Heart left ventricle (tissue), 16 donors: ENCODE data around the gene KCNMA1. TPM values are rescaled to one million over a fixed set of nuclear protein-coding genes. Genes with fewer than 3 reads are reported as not detected.

Experiments used
- ATAC-seq, 4 donors: fragments of 200-7000 bp; cut with Tn5 transposase; one replicate each; pipeline ENCODE4 v1.9.1; 2020 to 2022; ENCODE audit warnings: moderate library complexity in 4 of 4, mild to moderate bottlenecking in 3 of 4, moderate number of reproducible peaks in 1 of 4
- DNase-seq, 5 donors: peaks; one replicate each; pipeline ENCODE4 v3.0.0-alpha.2; 2020
- H3K27ac ChIP-seq, 12 donors: fragments of 200-600 bp; sonication (generic) in 4 of 12; one replicate each; pipeline versions ENCODE4 v1.5.0 to v1.8.0; 2016 to 2022; ENCODE audit warnings: mild to moderate bottlenecking in 2 of 12
- H3K27me3 ChIP-seq, 9 donors: fragments of 200-600 bp; sonication (generic) in 2 of 9; one replicate each; pipeline versions ENCODE4 v1.5.1 to v1.8.0; 2016 to 2022; ENCODE audit warnings: mild to moderate bottlenecking in 3 of 9
- H3K36me3 ChIP-seq, 9 donors: fragments of 200-600 bp; sonication (generic) in 2 of 9; one replicate each; pipeline versions ENCODE4 v1.5.0 to v1.8.0; 2018 to 2022; ENCODE audit warnings: mild to moderate bottlenecking in 2 of 9
- H3K4me1 ChIP-seq, 12 donors: fragments of 200-600 bp; sonication (generic) in 4 of 12; one replicate each; pipeline versions ENCODE4 v1.5.0 to v1.8.0; 2016 to 2022; ENCODE audit warnings: mild to moderate bottlenecking in 3 of 12
- H3K4me3 ChIP-seq, 12 donors: fragments of 200-600 bp; sonication (generic) in 4 of 12; one replicate each; pipeline versions ENCODE4 v1.5.0 to v1.8.0; 2017 to 2022; ENCODE audit warnings: mild to moderate bottlenecking in 9 of 12, moderate library complexity in 4 of 12
- H3K9me3 ChIP-seq, 12 donors: fragments of 200-600 bp; sonication (generic) in 4 of 12; one replicate each; pipeline versions ENCODE4 v1.5.0 to v1.8.0; 2016 to 2022; ENCODE audit warnings: mild to moderate bottlenecking in 1 of 12
- POLR2A ChIP-seq, 2 donors: fragments of 450-650 bp; IDR thresholded peaks; one replicate each; pipeline ENCODE4 v1.6.1; 2017; ENCODE audit warnings: antibody characterized with exemption in 2 of 2, mild to moderate bottlenecking in 2 of 2, moderate library complexity in 2 of 2
- WGBS, 4 donors: extraction: QIAGEN DNeasy Blood & Tissue Kit in 2 of 4; methylation state at CpG; one replicate each; pipeline versions ENCODE4 v1.1.5 to v1.1.7; 2013 to 2018; 5-methylcytosine and 5-hydroxymethylcytosine counted together
- intact Hi-C, 10 donors: fragments of 100-400 bp; cut with DNase I; formaldehyde crosslinking; loops; one replicate each; pipeline versions ENCODE4 v1.11.1 to v1.14.2; 2022
- polyA plus RNA-seq, 2 donors: library from polyadenylated mRNA; stranded (reverse); fragments of 200-250 nt; gene quantifications; one replicate each; pipeline ENCODE4 v1.2.3, GENCODE V29; 2013
- total RNA-seq, 9 donors: library from RNA; depleted of rRNA in 2 of 9; stranded (reverse); fragments of >200 nt in 2 of 9; fragmentation: NEBNext Ultra II Directional in 3 of 9; extraction: Animal tissue kit (Norgen Biotek cat#: 25700) in 3 of 9; gene quantifications; one replicate each; pipeline versions ENCODE4 v1.1.0 to v1.2.4, GENCODE V29; 2016 to 2023
- TF ChIP-seq, protein P1 (sequence below), 12 donors: fragments of 200-600 bp; sonication (generic) in 4 of 12; IDR thresholded peaks; one replicate each; pipeline versions ENCODE4 v1.5.0 to v1.8.0; 2018 to 2022; ENCODE audit warnings: antibody characterized with exemption in 12 of 12, mild to moderate bottlenecking in 5 of 12
- donor health status: ischemic (EF 13 %, LVEDD 7.1; RV severe dilation, severe dysfunction).
- donor health status: healthy with polysubstance abuse.
- donor health status: DM: no; HTN: yes; CAD: no.
- donor health status: DM: no; HTN: no; CAD: no.
- donor health status: ischemic (EF 25% LVEDD 6.9; RV normal size, moderate dysfunction).
- donor health status: ischemic (EF 25% LVEDD 5.7; RV mildly dilated, moderate dysfunction).
- donor health status: healthy.
- donor health status: DM: yes; HTN: yes; CAD: no.
- donor health status: ischemic (EF 35%, LVEDD 5.7; RV mildly dilated, moderate dysfunction).
- donor health status: nonischemic (EF 11% LVEDD 7.7; RV severe dilation, severe dysfunction).
- donor health status: DM: yes; HTN: yes; CAD: no.
- donor health status: PGD.
- donor health status: ischemic (EF 29% LVEDD 5.4; RV normal size, mild dysfunction).
- donor health status: nonischemic (EF 23%, LVEDD 6.1; RV moderate dilation, normal function).

KCNMA1 gene
- total and polyA plus RNA-seq, 11 donors: 0.39 to 8.7 (median 1.7) TPM

DNA sequence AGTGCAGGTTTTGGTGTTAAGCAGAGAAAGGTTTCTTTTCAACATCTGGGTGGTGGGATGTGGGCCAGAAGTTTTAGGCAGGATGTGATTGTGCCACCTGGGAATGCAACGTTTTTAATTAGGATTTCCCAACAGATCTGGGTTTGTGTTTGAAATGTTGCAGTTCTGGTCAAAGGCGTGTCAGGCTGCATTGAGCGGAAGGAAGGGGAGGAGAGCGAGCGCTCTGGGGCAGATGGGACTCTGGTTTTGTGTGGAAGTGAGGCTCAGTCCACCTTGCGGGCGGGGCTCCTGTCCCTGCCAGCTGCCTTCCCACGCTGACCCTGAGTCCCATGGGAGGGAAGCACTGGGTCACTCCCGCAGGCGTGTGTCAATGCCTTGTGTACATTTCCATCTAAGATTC, 767.7 kb downstream of the KCNMA1 start:
- ATAC-seq: peak in 3 of 4 donors; percentile 36 to 63 (median 41)
- DNase-seq: peak in 3 of 5 donors; percentile 35 to 60 (median 40)
- H3K4me1 ChIP-seq: peaks cover 0 to 13% (median 4%) of the 10 kb centered on the region in 12 donors
- H3K4me3 ChIP-seq: no peak overlapping the region
- WGBS, 4 donors: 67 to 82% (median 75%) methylated on average over 10 of the region's 10 CpGs
- no peaks in the 10 kb centered on the region for H3K9me3 ChIP-seq
- H3K36me3 ChIP-seq: no peaks in the 10 kb centered on the region
- H3K27me3 ChIP-seq: no peaks in the 10 kb centered on the region
- no peak overlapping the region for H3K27ac ChIP-seq
- TF ChIP-seq, protein P1, sequence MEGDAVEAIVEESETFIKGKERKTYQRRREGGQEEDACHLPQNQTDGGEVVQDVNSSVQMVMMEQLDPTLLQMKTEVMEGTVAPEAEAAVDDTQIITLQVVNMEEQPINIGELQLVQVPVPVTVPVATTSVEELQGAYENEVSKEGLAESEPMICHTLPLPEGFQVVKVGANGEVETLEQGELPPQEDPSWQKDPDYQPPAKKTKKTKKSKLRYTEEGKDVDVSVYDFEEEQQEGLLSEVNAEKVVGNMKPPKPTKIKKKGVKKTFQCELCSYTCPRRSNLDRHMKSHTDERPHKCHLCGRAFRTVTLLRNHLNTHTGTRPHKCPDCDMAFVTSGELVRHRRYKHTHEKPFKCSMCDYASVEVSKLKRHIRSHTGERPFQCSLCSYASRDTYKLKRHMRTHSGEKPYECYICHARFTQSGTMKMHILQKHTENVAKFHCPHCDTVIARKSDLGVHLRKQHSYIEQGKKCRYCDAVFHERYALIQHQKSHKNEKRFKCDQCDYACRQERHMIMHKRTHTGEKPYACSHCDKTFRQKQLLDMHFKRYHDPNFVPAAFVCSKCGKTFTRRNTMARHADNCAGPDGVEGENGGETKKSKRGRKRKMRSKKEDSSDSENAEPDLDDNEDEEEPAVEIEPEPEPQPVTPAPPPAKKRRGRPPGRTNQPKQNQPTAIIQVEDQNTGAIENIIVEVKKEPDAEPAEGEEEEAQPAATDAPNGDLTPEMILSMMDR (IDR thresholded peaks at IDR 0.05): no peak
- TF ChIP-seq POLR2A (IDR thresholded peaks at IDR 0.05): no peak
- intact Hi-C loops: no loop called here

GRCh38 chr10:76868098-76868977, 769.3 kb downstream of the KCNMA1 start:
- Histone ChIP-seq H3K27me3 (no peaks in the 10 kb centered on the region), H3K27ac (peak overlapping the region in 1 of 12 donors; percentile 33), H3K9me3 (no peaks in the 10 kb centered on the region), H3K4me3 (no peak overlapping the region), H3K36me3 (no peaks in the 10 kb centered on the region), H3K4me1 (peaks cover 0 to 4% (median 0%) of the 10 kb centered on the region in 12 donors)
- intact Hi-C loops: no loop called here
- no peak for TF ChIP-seq POLR2A (IDR thresholded peaks at IDR 0.05)
- TF ChIP-seq, protein P1 (IDR thresholded peaks at IDR 0.05): no peak
- DNase-seq (no peak), ATAC-seq (no peak)
- WGBS, 4 donors: 68 to 88% (median 80%) methylated on average over 4 of the region's 4 CpGs

DNA sequence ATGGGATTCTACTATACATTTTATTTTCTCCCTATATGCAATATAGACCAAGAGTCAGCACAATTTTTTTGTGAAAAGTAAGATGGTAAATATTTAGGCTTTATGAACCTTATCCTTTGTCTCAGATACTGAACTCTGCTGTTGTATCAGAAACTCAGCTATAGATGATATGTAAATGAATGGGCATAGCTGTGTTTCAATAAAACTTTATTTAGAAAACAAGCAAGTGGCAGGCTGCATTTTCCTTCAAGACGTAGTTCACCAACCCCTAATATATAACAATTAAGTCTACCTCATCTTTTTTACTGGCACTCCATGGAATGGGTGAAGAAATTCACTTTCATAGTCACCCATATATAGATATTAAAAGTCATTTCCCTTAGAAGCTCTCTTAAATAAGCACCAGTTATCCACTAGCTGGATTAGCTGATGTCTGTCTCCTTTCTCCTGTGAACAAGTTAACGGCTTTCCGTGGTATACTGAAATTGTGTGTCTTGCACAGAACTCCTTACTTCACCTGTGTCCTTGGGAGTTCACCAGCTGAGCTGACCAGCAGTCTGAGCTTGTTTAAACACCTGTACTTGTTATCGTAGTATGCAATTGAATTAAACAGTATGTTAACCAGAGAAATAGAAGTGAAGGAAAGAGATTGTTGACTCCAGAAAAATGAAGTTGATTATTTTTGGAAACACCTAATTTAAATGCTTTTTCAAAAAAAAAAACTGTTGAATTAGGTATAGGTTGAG, 770.6 kb downstream of the KCNMA1 start:
- Histone ChIP-seq H3K9me3 (no peaks in the 10 kb centered on the region), H3K4me3 (no peak overlapping the region), H3K4me1 (peaks cover 0 to 4% (median 0%) of the 10 kb centered on the region in 12 donors), H3K36me3 (no peaks in the 10 kb centered on the region), H3K27me3 (no peaks in the 10 kb centered on the region), H3K27ac (no peak overlapping the region)
- TF ChIP-seq POLR2A (IDR thresholded peaks at IDR 0.05): no peak
- TF ChIP-seq, protein P1 (IDR thresholded peaks at IDR 0.05): no peak
- intact Hi-C loops: no loop called here
- DNase-seq: no peak
- WGBS, 4 donors: 91 to 99% (median 95%) methylated on average over 4 of the region's 4 CpGs
- ATAC-seq: no peak

DNA sequence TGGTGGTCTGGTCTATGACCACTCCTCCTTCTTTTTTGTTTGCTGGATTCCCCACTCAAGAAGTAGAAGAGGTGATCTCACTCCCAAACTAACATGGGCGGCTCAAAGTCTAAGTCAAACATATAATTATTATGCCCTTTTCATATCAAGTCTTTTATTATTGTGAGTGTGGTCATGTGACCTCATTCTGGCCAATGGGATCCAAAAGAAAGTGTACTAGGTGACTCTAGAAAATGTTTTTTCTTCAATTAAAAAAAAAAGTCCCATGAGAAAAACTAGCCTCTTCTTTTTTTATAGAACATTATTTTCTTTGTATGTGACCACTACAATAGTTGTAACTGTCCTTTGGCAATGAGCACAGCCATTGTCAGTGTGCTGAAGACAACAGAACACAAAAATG, 772.7 kb downstream of the KCNMA1 start:
- H3K4me3 ChIP-seq: no peak overlapping the region
- no peaks in the 10 kb centered on the region for H3K9me3 ChIP-seq
- intact Hi-C loops: no loop called here
- peaks cover 0 to under 1% (median 0%) of the 10 kb centered on the region in 12 donors for H3K4me1 ChIP-seq
- no peaks in the 10 kb centered on the region for H3K36me3 ChIP-seq
- no peak for ATAC-seq
- 87 to 98% (median 95%) methylated on average over 1 of the region's 1 CpG for WGBS, 4 donors
- no peak for TF ChIP-seq POLR2A (IDR thresholded peaks at IDR 0.05)
- TF ChIP-seq, protein P1 (IDR thresholded peaks at IDR 0.05): no peak
- no peak overlapping the region for H3K27ac ChIP-seq
- DNase-seq: no peak
- H3K27me3 ChIP-seq: no peaks in the 10 kb centered on the region
